Spinal cord (tissue), 10 donors: ENCODE data around the gene SLC37A4. TPM values are rescaled to one million over a fixed set of nuclear protein-coding genes. Genes with fewer than 3 reads are reported as not detected.
"Not testable (repeated sequence)": the region's sequence is repeated elsewhere in the genome, so short reads cannot be mapped to it uniquely, and the experiment has no call there.

ENCODE experiments used
- DNase-seq, 6 donors: peaks; one replicate each; pipeline versions ENCODE4 v3.0.0 to v3.0.0-alpha.2; 2013 to 2015; ENCODE audit warnings: low spot score in 6 of 6, low read depth in 4 of 6
- H3K27ac ChIP-seq: one replicate; pipeline ENCODE4 v1.5.1; 2013; ENCODE audit warnings: low read depth, low read length, control low read depth
- H3K27me3 ChIP-seq: one replicate; pipeline ENCODE4 v1.6.1; 2013; ENCODE audit warnings: low read length; ENCODE audit not compliant: control insufficient read depth, insufficient read depth
- H3K36me3 ChIP-seq: one replicate; pipeline ENCODE4 v1.6.1; 2013; ENCODE audit warnings: low read length; ENCODE audit not compliant: control insufficient read depth, insufficient read depth
- H3K4me1 ChIP-seq: one replicate; pipeline ENCODE4 v1.6.1; 2013; ENCODE audit warnings: low read length; ENCODE audit not compliant: control insufficient read depth, insufficient read depth
- H3K4me3 ChIP-seq: one replicate; pipeline ENCODE4 v1.5.1; 2013; ENCODE audit warnings: low read depth, low read length, control low read depth
- H3K9me3 ChIP-seq: one replicate; pipeline ENCODE4 v1.6.1; 2013; ENCODE audit warnings: low read length; ENCODE audit not compliant: control insufficient read depth, insufficient read depth
- WGBS: methylation state at CpG from one replicate; pipeline ENCODE4 v1.1.5; 2013; ENCODE audit warnings: missing lambda C conversion rate; ENCODE audit not compliant: insufficient coverage; 5-methylcytosine and 5-hydroxymethylcytosine counted together
- polyA plus RNA-seq, 2 donors: library from polyadenylated mRNA; unstranded; fragments of 120-200 nt; gene quantifications; one replicate each; pipeline ENCODE4 v1.2.1, GENCODE V29; 2013; ENCODE audit not compliant: insufficient read length in 2 of 2
- small RNA-seq: library from RNA; depleted of rRNA; stranded (forward); fragments of <200 nt; gene quantifications from one replicate; pipeline ENCODE3, GENCODE V24; 2014; ENCODE audit warnings: low replicate concordance
- total RNA-seq, 2 donors: library from RNA; depleted of rRNA in 1 of 2; stranded (reverse); fragments of 120-200 nt in 1 of 2; fragments of >200 nt in 1 of 2; gene quantifications; one replicate each; pipeline versions ENCODE4 v1.2.3 to v1.2.4, GENCODE V29; 2013 to 2014
- donor health status: healthy.

SLC37A4 gene
- total and polyA plus RNA-seq, 4 donors, result 8.1 to 26.1 (median 19.1) TPM

DNA sequence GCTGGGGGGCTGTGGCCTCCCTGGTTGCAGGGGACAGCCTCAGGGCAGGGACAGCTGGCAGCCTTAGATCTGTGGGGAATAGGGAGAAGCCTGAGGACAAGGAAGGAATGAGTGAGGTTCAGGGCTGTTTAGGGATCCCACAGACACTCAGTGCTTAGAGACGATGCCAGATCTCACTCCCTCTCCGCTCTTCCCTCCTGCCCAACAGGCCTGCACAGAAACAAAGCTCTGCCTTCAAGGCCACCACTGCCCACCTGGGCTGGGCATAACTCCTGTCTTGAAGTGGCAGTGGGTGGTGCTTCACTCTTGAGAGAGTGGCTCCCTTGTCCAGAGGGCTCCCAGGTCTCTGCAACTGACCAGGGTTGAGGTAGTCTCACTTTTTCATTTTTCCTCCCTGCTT is 45.9 kb downstream of the SLC37A4 start:
- H3K36me3 ChIP-seq, result no peaks in the 10 kb centered on the region
- WGBS, result 100% methylated on average over 2 of the region's 2 CpGs
- H3K9me3 ChIP-seq, result no peaks in the 10 kb centered on the region
- H3K27ac ChIP-seq, result no peak overlapping the region
- DNase-seq, result no peak
- H3K4me1 ChIP-seq, result peaks cover 7% of the 10 kb centered on the region
- H3K27me3 ChIP-seq, result peaks cover under 1% of the 10 kb centered on the region
- no peak overlapping the region for H3K4me3 ChIP-seq

DNA sequence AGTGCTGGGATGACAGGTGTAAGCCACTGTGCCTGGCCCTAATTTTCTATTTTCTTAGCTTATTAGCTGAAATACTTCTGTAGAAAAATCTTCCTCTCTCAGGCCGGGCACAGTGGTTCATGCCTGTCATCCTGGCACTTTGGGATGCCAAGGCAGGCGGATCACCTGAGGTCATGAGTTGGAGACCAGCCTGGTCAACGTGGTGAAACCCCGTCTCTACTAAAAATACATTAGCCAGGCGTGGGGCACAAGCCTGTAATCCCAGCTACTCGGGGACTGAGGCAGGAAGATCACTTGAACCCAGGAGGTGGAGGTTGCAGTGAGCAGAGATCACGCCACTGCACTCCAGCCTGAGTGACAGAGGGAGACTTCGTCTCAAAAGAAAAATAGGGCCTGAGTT is 46.3 kb downstream of the SLC37A4 start:
- not testable (repeated sequence) for H3K4me3 ChIP-seq, DNase-seq, H3K27me3 ChIP-seq, H3K9me3 ChIP-seq, H3K27ac ChIP-seq, H3K36me3 ChIP-seq
- WGBS, result 76% methylated on average over 7 of the region's 8 CpGs
- H3K4me1 ChIP-seq, result peaks cover 12% of the 10 kb centered on the region

DNA sequence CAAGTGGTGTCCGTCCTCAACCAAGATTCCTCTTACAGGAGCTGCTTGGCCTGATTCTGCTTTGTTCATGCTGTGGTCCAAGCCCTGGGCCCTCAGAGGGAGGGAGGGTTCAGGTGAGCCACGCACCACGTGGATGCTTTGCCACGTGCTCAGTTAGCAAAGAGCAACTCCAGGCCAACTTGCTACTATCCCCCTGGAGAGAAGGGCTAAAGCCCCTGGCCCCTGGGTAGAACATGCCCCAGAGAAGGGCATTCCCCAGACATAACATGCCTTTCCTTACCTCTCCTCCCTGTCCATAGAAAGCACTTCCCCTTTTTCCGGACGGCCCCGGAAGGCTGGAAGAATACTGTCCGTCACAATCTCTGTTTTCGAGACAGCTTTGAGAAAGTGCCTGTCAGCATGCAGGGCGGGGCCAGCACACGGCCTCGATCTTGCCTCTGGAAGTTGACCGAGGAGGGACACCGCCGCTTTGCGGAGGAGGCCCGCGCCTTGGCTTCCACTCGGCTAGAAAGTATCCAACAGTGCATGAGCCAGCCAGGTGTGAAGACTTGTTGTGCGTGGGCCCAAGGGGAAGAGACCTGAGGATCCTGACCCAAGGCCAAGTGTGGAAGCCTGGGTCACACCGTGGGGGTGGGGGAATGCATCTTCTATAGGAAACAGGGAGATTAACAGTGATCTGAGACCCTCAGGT is 50.3 kb downstream of the SLC37A4 start:
- H3K36me3 ChIP-seq, result no peaks in the 10 kb centered on the region
- H3K9me3 ChIP-seq, result no peaks in the 10 kb centered on the region
- H3K27me3 ChIP-seq, result peaks cover 2% of the 10 kb centered on the region
- no peak overlapping the region for H3K27ac ChIP-seq
- H3K4me1 ChIP-seq, result peaks cover 17% of the 10 kb centered on the region
- no peak for DNase-seq
- no peak overlapping the region for H3K4me3 ChIP-seq
- WGBS, result 19% methylated on average over 20 of the region's 21 CpGs

DNA sequence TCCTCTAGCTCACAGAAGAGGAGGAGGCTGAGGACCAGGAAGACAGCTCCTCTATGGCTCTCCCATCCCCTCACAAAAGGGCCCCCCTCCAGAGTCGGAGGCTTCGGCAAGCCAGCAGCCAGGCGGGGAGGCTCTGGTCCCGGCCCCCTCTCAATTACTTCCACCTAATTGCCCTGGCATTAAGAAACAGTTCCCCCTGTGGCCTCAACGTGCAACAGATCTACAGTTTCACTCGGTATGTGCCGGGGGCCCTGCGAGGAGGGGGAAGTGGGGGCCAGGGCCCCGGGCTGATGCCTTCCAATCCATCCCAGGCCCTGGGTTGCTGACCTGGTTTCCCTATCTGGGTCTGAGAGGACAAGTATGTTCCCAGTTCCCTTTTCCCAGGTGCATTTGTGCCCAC is 51.2 kb downstream of the SLC37A4 start:
- DNase-seq, result peak in 1 of 6 donors; percentile 3
- Histone ChIP-seq H3K27ac (no peak overlapping the region), H3K36me3 (no peaks in the 10 kb centered on the region), H3K4me1 (peaks cover 17% of the 10 kb centered on the region), H3K9me3 (no peaks in the 10 kb centered on the region), H3K4me3 (no peak overlapping the region), H3K27me3 (peaks cover 2% of the 10 kb centered on the region)
- 9% methylated on average over 9 of the region's 9 CpGs for WGBS

DNA sequence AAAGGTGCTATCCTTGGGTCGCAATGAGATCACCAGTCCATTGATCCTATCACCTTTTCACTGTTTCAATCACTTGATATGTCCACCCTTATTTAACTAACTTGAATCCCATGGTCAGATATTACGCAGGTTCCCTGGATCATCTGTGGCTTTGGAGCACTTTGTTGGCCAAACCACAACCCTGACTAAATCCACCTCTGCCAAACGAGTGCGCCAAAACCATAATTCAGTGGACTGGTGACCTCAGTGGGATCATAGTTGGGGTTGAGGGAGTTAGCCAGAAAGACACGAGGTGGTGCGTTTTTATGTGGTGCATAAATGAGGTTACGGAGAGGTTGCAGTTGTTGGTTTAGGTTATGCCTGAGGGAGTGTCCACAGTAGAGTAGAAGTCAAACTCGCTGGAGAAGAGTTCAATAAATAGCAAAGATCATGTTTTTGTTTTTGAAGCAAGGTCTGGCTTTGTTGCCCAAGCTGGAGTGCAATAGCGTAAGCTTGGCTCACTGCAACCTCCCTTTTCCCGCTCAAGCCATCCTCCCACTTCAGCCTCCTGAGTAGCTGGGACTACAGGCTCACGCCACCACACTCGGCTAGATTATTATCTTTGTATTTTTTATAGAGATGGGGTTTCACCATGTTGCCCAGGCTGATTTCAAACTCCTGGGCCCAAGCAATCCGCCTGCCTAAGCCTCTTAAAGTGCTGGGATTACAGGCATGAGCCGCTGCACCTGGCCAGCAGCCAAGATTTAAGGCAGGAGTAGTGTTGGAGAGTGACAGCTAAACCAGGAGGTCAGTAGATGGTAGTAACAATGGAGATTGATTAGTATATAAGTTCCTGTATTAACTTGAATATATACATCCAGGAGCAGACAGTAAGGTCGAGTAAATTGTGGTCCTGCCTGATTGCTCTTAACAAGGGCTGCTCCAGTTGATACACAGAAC is 54.6 kb downstream of the SLC37A4 start:
- Histone ChIP-seq H3K36me3 (no peaks in the 10 kb centered on the region), H3K4me3 (no peak overlapping the region), H3K9me3 (no peaks in the 10 kb centered on the region), H3K27me3 (peaks cover 6% of the 10 kb centered on the region), H3K4me1 (peaks cover 17% of the 10 kb centered on the region), H3K27ac (no peak overlapping the region)
- 85% methylated on average over 8 of the region's 15 CpGs for WGBS
- DNase-seq, result no peak

Small RNAs within 50 kb of the gene (small RNA-seq; reads per million reads assigned to genes)
- gene AP003392.2 (not detected), gene RF00017 (not detected), gene RF00019 (not detected)

Other genes starting within 250 kb of the SLC37A4 start
- gene DDX6, start 239.7 kb downstream of the SLC37A4 start, total RNA-seq, result 100 to 1,000 TPM; 145 to 230 TPM
- 100 to 1,000 TPM in 1 of 2 donors, 10 to 100 TPM in 1; 99.6 to 126 TPM for gene DDX6, start 239.7 kb downstream of the SLC37A4 start, polyA plus RNA-seq
- not detected for gene CXCR5, start 147.0 kb downstream of the SLC37A4 start, total RNA-seq
- not detected for gene CXCR5, start 147.0 kb downstream of the SLC37A4 start, polyA plus RNA-seq
- gene BCL9L, start 105.0 kb downstream of the SLC37A4 start, total RNA-seq, result 10 to 100 TPM; 11.0 to 15.0 TPM
- gene BCL9L, start 105.0 kb downstream of the SLC37A4 start, polyA plus RNA-seq, result 10 to 100 TPM; 47.8 to 51.5 TPM
- under 1 TPM in 1 of 2 donors, not detected in 1; 0.17 TPM for gene UPK2, start 74.6 kb downstream of the SLC37A4 start, total RNA-seq
- 1 to 10 TPM; 3.3 to 3.5 TPM for gene UPK2, start 74.6 kb downstream of the SLC37A4 start, polyA plus RNA-seq
- not detected for gene FOXR1, start 59.1 kb downstream of the SLC37A4 start, total RNA-seq
- under 1 TPM; 0.67 to 0.68 TPM for gene FOXR1, start 59.1 kb downstream of the SLC37A4 start, polyA plus RNA-seq
- 10 to 100 TPM; 25.6 to 37.5 TPM for gene CENATAC, start 32.7 kb downstream of the SLC37A4 start, total RNA-seq
- gene CENATAC, start 32.7 kb downstream of the SLC37A4 start, polyA plus RNA-seq, result 10 to 100 TPM; 33.5 to 66.9 TPM
- gene RPS25, start 12.5 kb downstream of the SLC37A4 start, total RNA-seq, result 1,000 to 10,000 TPM in 1 of 2 donors, 100 to 1,000 TPM in 1; 451 to 1,390 TPM
- 100 to 1,000 TPM; 677 to 714 TPM for gene RPS25, start 12.5 kb downstream of the SLC37A4 start, polyA plus RNA-seq
- gene TRAPPC4, start 12.1 kb downstream of the SLC37A4 start, total RNA-seq, result 10 to 100 TPM; 61.3 to 97.4 TPM
- 100 to 1,000 TPM; 108 to 145 TPM for gene TRAPPC4, start 12.1 kb downstream of the SLC37A4 start, polyA plus RNA-seq
- 10 to 100 TPM; 70.8 to 84.5 TPM for gene HYOU1, start 26.3 kb upstream of the SLC37A4 start, total RNA-seq
- gene HYOU1, start 26.3 kb upstream of the SLC37A4 start, polyA plus RNA-seq, result 10 to 100 TPM; 90.3 to 93.9 TPM
- gene VPS11, start 36.9 kb upstream of the SLC37A4 start, total RNA-seq, result 10 to 100 TPM; 28.1 to 43.1 TPM
- 10 to 100 TPM; 56.2 to 57.8 TPM for gene VPS11, start 36.9 kb upstream of the SLC37A4 start, polyA plus RNA-seq
- 10 to 100 TPM in 1 of 2 donors, 1 to 10 TPM in 1; 4.0 to 15.7 TPM for gene HMBS, start 54.0 kb upstream of the SLC37A4 start, total RNA-seq
- gene HMBS, start 54.0 kb upstream of the SLC37A4 start, polyA plus RNA-seq, result 10 to 100 TPM; 23.0 to 31.1 TPM
- 10 to 100 TPM; 12.9 to 23.0 TPM for gene DPAGT1, start 71.0 kb upstream of the SLC37A4 start, total RNA-seq
- gene DPAGT1, start 71.0 kb upstream of the SLC37A4 start, polyA plus RNA-seq, result 10 to 100 TPM; 41.3 to 44.3 TPM
- gene C2CD2L, start 76.5 kb upstream of the SLC37A4 start, total RNA-seq, result 10 to 100 TPM in 1 of 2 donors, 1 to 10 TPM in 1; 9.7 to 12.6 TPM
- 10 to 100 TPM; 33.5 to 35.3 TPM for gene C2CD2L, start 76.5 kb upstream of the SLC37A4 start, polyA plus RNA-seq
- 10 to 100 TPM; 15.5 to 22.9 TPM for gene HINFP, start 90.7 kb upstream of the SLC37A4 start, total RNA-seq
- 10 to 100 TPM; 26.2 to 38.4 TPM for gene HINFP, start 90.7 kb upstream of the SLC37A4 start, polyA plus RNA-seq
- gene ABCG4, start 118.2 kb upstream of the SLC37A4 start, total RNA-seq, result 1 to 10 TPM; 2.1 to 5.6 TPM
- gene ABCG4, start 118.2 kb upstream of the SLC37A4 start, polyA plus RNA-seq, result 10 to 100 TPM; 11.8 to 16.9 TPM
- 10 to 100 TPM in 1 of 2 donors, 1 to 10 TPM in 1; 8.9 to 15.6 TPM for gene NLRX1, start 137.8 kb upstream of the SLC37A4 start, total RNA-seq
- gene NLRX1, start 137.8 kb upstream of the SLC37A4 start, polyA plus RNA-seq, result 10 to 100 TPM in 1 of 2 donors, 1 to 10 TPM in 1; 9.5 to 10.2 TPM
- gene NHERF4, start 154.6 kb upstream of the SLC37A4 start, total RNA-seq, result under 1 TPM in 1 of 2 donors, not detected in 1; 0.28 TPM
- 1 to 10 TPM in 1 of 2 donors, under 1 TPM in 1; 0.29 to 1.1 TPM for gene NHERF4, start 154.6 kb upstream of the SLC37A4 start, polyA plus RNA-seq
- gene CBL, start 175.5 kb upstream of the SLC37A4 start, total RNA-seq, result 10 to 100 TPM; 13.4 to 19.2 TPM
- gene CBL, start 175.5 kb upstream of the SLC37A4 start, polyA plus RNA-seq, result 10 to 100 TPM; 25.3 to 37.4 TPM